B cell (primary cell): ENCODE data around the gene ZNF492. TPM values are rescaled to one million over a fixed set of nuclear protein-coding genes. Genes with fewer than 3 reads are reported as not detected.
"Not testable (repeated sequence)": the region's sequence is repeated elsewhere in the genome, so short reads cannot be mapped to it uniquely, and the experiment has no call there.

Experiments used
- ATAC-seq: fragments of 200-7000 bp; cut with Tn5 transposase; one replicate; pipeline ENCODE4 v1.10.0; 2021; ENCODE audit warnings: low read depth, mild to moderate bottlenecking, moderate number of reproducible peaks, moderate library complexity
- CTCF ChIA-PET: fragments of 350-600 bp; sonication (Branson Sonifier 250); formaldehyde crosslinking; loops from one replicate; lab custom pipeline; 2021; ENCODE audit warnings: antibody characterized with exemption, inconsistent platforms; lab: Charles Lee
- POLR2A ChIA-PET: fragments of 350-600 bp; sonication (Branson Sonifier 250); formaldehyde crosslinking; loops from one replicate; lab custom pipeline; 2021; ENCODE audit warnings: antibody characterized with exemption; lab: Charles Lee
- DNase-seq: peaks from one replicate; pipeline ENCODE4 v3.0.0; 2013
- H2AFZ ChIP-seq: 2 replicates; pipeline ENCODE4 v1.6.1; 2012; ENCODE audit warnings: mild to moderate bottlenecking, low read depth, low read length; ENCODE audit not compliant: insufficient read depth, poor library complexity, severe bottlenecking
- H3K27ac ChIP-seq, 2 donors: 1 replicate in 1 of 2; 2 replicates in 1 of 2; pipeline ENCODE4 v1.5.1; 2012 to 2013; ENCODE audit warnings: low read length in 2 of 2, mild to moderate bottlenecking in 2 of 2, moderate library complexity in 1 of 2
- H3K27me3 ChIP-seq, 4 experiments: fragments of 200-600 bp in 1 of 4; sonication (generic) in 1 of 4; replicated peaks in 1 of 4; 1 replicate in 2 of 4; 2 replicates in 2 of 4; pipeline versions ENCODE4 v1.6.1 to v1.7.0; 2013 to 2016; ENCODE audit warnings: low read length in 3 of 4, mild to moderate bottlenecking in 2 of 4, mixed read lengths in 1 of 4, moderate library complexity in 1 of 4; ENCODE audit not compliant: insufficient read depth in 4 of 4, control insufficient read depth in 3 of 4; ENCODE audit errors: control extremely low read depth in 1 of 4
- H3K36me3 ChIP-seq, 2 experiments: replicated peaks in 1 of 2; 1 replicate in 1 of 2; 2 replicates in 1 of 2; pipeline versions ENCODE4 v1.6.1 to v1.7.1; 2013; ENCODE audit warnings: low read length in 1 of 2; ENCODE audit not compliant: insufficient read depth in 2 of 2, control insufficient read depth in 1 of 2; ENCODE audit errors: control extremely low read depth in 1 of 2, extremely low read depth in 1 of 2
- H3K4me1 ChIP-seq, 2 donors: fragments of 200-600 bp in 1 of 2; sonication (generic) in 1 of 2; 1 replicate in 1 of 2; 2 replicates in 1 of 2; pipeline versions ENCODE4 v1.5.1 to v1.6.1; 2013 to 2017; ENCODE audit warnings: low read length in 2 of 2; ENCODE audit not compliant: control insufficient read depth in 2 of 2, insufficient read depth in 2 of 2
- H3K4me2 ChIP-seq: replicated peaks from 2 replicates; pipeline ENCODE3; 2012; ENCODE audit warnings: mild to moderate bottlenecking, low read depth, low read length; ENCODE audit not compliant: poor library complexity, severe bottlenecking
- H3K4me3 ChIP-seq, 5 experiments: fragments of 200-600 bp in 1 of 5; sonication (generic) in 1 of 5; 1 replicate in 3 of 5; 2 replicates in 2 of 5; pipeline versions ENCODE4 v1.5.1 to v1.7.0; 2011 to 2016; ENCODE audit warnings: low read length in 4 of 5, mild to moderate bottlenecking in 4 of 5, low read depth in 2 of 5, control low read depth in 1 of 5, moderate library complexity in 1 of 5; ENCODE audit not compliant: insufficient read depth in 1 of 5; ENCODE audit errors: control extremely low read depth in 1 of 5, extremely low read depth in 1 of 5
- H3K79me2 ChIP-seq: fragments of 200-600 bp; sonication (generic); one replicate; pipeline ENCODE4 v1.6.0; 2016; ENCODE audit warnings: low read length; ENCODE audit not compliant: control insufficient read depth, insufficient read depth
- H3K9ac ChIP-seq: fragments of 200-600 bp; sonication (generic); 2 replicates; pipeline ENCODE4 v1.6.1; 2017; ENCODE audit warnings: mild to moderate bottlenecking, low read length, moderate library complexity
- H3K9me3 ChIP-seq, 3 donors: one replicate each; pipeline versions ENCODE4 v1.6.1 to v1.7.1; 2013; ENCODE audit warnings: low read length in 2 of 3; ENCODE audit not compliant: control insufficient read depth in 2 of 3, insufficient read depth in 1 of 3; ENCODE audit errors: control extremely low read depth in 1 of 3
- H4K20me1 ChIP-seq: 2 replicates; pipeline ENCODE4 v1.6.0; 2012; ENCODE audit warnings: mild to moderate bottlenecking, low read length; ENCODE audit not compliant: insufficient read depth, control insufficient read depth, poor library complexity, severe bottlenecking
- H3K27ac Mint-ChIP-seq: one replicate; pipeline ENCODE4 v1.8.0; 2021; ENCODE audit warnings: mixed read lengths
- H3K27me3 Mint-ChIP-seq: one replicate; pipeline ENCODE4 v1.8.0; 2021; ENCODE audit warnings: mixed read lengths
- H3K4me1 Mint-ChIP-seq: one replicate; pipeline ENCODE4 v1.8.0; 2021; ENCODE audit warnings: mixed read lengths
- H3K4me3 Mint-ChIP-seq: one replicate; pipeline ENCODE4 v1.8.0; 2021; ENCODE audit warnings: mixed read lengths
- H3K9me3 Mint-ChIP-seq: one replicate; pipeline ENCODE4 v1.8.0; 2022; ENCODE audit warnings: mixed read lengths; ENCODE audit not compliant: insufficient read depth
- CTCF ChIP-seq: fragments of 200-600 bp; IDR thresholded peaks from one replicate; pipeline ENCODE4 v1.8.0; 2022; ENCODE audit warnings: antibody characterized with exemption, mild to moderate bottlenecking
- EZH2 ChIP-seq: IDR thresholded peaks from 2 replicates; pipeline ENCODE4 v1.6.1; 2012; ENCODE audit warnings: borderline replicate concordance, low read depth, mild to moderate bottlenecking, moderate library complexity, low read length; ENCODE audit not compliant: insufficient read depth, poor library complexity, severe bottlenecking
- WGBS: methylation state at CpG from one replicate; pipeline ENCODE4 v1.1.5; 2013; ENCODE audit warnings: missing lambda C conversion rate; ENCODE audit not compliant: insufficient coverage; 5-methylcytosine and 5-hydroxymethylcytosine counted together
- intact Hi-C: fragments of 100-400 bp; cut with micrococcal nuclease; formaldehyde crosslinking; loops from one replicate; pipeline ENCODE4 v1.10.0; 2022
- polyA minus RNA-seq: library from RNA; depleted of rRNA, polyadenylated mRNA; stranded (reverse); fragments of >200 nt; gene quantifications from 2 replicates; pipeline ENCODE4 v1.2.3, GENCODE V29; 2012
- polyA plus RNA-seq: library from polyadenylated mRNA; depleted of rRNA; stranded (reverse); fragments of >200 nt; gene quantifications from 2 replicates; pipeline ENCODE4 v1.2.3, GENCODE V29; 2012
- total RNA-seq, 2 donors: library from RNA; stranded (reverse); fragments of 120-200 nt in 1 of 2; gene quantifications; 1 replicate in 1 of 2; 2 replicates in 1 of 2; pipeline versions ENCODE4 v1.2.3 to v1.2.4, GENCODE V29; 2013 to 2022

ZNF492 gene
- 0.92 and 1.2 TPM in 2 replicates for total RNA-seq
- total RNA-seq (2013): 1.4 TPM
- 0.19 and 0.37 TPM in 2 replicates for polyA plus RNA-seq
- polyA minus RNA-seq: 0.26 and 0.64 TPM in 2 replicates

- H3K27ac ChIP-seq, H3K27me3 ChIP-seq, H3K9me3 Mint-ChIP-seq, POLR2A ChIA-PET, H3K27me3 Mint-ChIP-seq, H3K4me1 ChIP-seq, H3K79me2 ChIP-seq, H4K20me1 ChIP-seq, H3K36me3 ChIP-seq, H3K4me1 Mint-ChIP-seq: not testable (repeated sequence)
- DNase-seq (peak; percentile 87), ATAC-seq (peak; percentile 92)
- Histone ChIP-seq H3K9me3 (peaks cover 0 to 27% (median 0%) of the 10 kb centered on the region in 3 donors), H2AFZ (peak within 1 kb of the TSS; percentile 66), H3K4me3 (peak within 1 kb of the TSS; percentile 58 to 74 (median 64)), H3K9ac (peak within 1 kb of the TSS; percentile 66), H3K4me2 (peak within 1 kb of the TSS; percentile 74)
- H3K4me3 Mint-ChIP-seq: peak within 1 kb of the TSS; percentile 94
- whole genome bisulfite sequencing: 9% methylated on average over 26 of the region's 36 CpGs
- H3K27ac Mint-ChIP-seq: peak within 1 kb of the TSS; percentile 74
- CTCF ChIA-PET: interaction anchor here (0.7 kb wide), 1 partner anchor 942 kb away, joined by 3 read pairs; no protein-coding TSS in a partner anchor
- intact Hi-C loops: loop anchor here (10.0 kb wide), 1 partner anchor 761 kb away; the partner anchor contains the start of gene ZNF91
These were observed at the start of gene ZNF492 for GRCh38 chr19:22633706-22634449. TSS of gene ZNF492 (plus strand) at chr19:22634324. CDS start at chr19:22653400, 19,076 bp downstream.

GRCh38 chr19:22595422-22595821 lies 38.7 kb upstream of the ZNF492 start:
- ChIA-PET POLR2A (no interaction called here), CTCF (no interaction called here)
- Histone ChIP-seq H3K27me3 (no peaks in the 10 kb centered on the region), H4K20me1 (no peaks in the 10 kb centered on the region), H3K79me2 (no peaks in the 10 kb centered on the region), H3K4me1 (no peaks in the 10 kb centered on the region), H3K27ac (no peak overlapping the region), H3K4me3 (no peak overlapping the region), H3K36me3 (no peaks in the 10 kb centered on the region), H3K9ac (no peak overlapping the region), H3K4me2 (no peak overlapping the region), H2AFZ (no peak overlapping the region), H3K9me3 (peaks cover 4 to 47% (median 6%) of the 10 kb centered on the region in 3 donors)
- Mint-ChIP-seq H3K27ac (no peak overlapping the region), H3K4me3 (no peak overlapping the region), H3K4me1 (no peaks in the 10 kb centered on the region), H3K27me3 (no peaks in the 10 kb centered on the region), H3K9me3 (peaks cover 3% of the 10 kb centered on the region)
- 66% methylated on average over 7 of the region's 11 CpGs for WGBS
- DNase-seq: no peak
- ATAC-seq: no peak
- TF ChIP-seq EZH2: no peak
- TF ChIP-seq CTCF: no peak
- intact Hi-C loops: no loop called here
